HL-60 (cell line): ENCODE measurements around the gene EXOC1.

Experiments used
- POLR2AphosphoS5 ChIP-seq: IDR thresholded peaks from 2 replicates; pipeline ENCODE4 v1.6.1; 2012; ENCODE audit warnings: low read depth
- TF ChIP-seq, protein P1 (sequence below): IDR thresholded peaks from one replicate; pipeline ENCODE4 v1.5.1; 2011; ENCODE audit warnings: low read length, control low read depth, inconsistent platforms; ENCODE audit not compliant: insufficient read depth

DNA sequence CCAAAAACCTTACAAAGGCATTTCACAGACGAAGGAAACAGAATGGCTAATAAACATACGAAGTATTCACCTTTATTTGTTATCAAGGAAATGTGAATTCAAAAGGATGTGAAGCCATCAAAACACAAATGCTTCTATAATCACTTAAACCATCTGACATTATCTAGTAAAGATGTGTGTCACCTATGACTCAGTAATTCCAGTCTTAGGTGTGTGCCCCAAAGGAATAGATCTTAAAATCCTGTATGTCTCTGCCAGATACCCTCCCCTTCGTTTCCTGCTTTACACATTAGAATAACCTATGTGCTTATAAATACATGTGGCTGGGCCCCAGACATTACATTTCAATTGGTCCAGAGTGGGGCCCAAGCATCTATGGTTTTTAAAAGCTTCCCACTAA is 53.5 kb downstream of the EXOC1 start:
- TF ChIP-seq, protein P1, sequence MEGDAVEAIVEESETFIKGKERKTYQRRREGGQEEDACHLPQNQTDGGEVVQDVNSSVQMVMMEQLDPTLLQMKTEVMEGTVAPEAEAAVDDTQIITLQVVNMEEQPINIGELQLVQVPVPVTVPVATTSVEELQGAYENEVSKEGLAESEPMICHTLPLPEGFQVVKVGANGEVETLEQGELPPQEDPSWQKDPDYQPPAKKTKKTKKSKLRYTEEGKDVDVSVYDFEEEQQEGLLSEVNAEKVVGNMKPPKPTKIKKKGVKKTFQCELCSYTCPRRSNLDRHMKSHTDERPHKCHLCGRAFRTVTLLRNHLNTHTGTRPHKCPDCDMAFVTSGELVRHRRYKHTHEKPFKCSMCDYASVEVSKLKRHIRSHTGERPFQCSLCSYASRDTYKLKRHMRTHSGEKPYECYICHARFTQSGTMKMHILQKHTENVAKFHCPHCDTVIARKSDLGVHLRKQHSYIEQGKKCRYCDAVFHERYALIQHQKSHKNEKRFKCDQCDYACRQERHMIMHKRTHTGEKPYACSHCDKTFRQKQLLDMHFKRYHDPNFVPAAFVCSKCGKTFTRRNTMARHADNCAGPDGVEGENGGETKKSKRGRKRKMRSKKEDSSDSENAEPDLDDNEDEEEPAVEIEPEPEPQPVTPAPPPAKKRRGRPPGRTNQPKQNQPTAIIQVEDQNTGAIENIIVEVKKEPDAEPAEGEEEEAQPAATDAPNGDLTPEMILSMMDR, result no peak
- TF ChIP-seq POLR2AphosphoS5, result no peak
